ENCODE data around the gene FAM163B. TPM values are rescaled to one million over a fixed set of nuclear protein-coding genes. Genes with fewer than 3 reads are reported as not detected.

The FAM163B gene
- polyA plus RNA-seq, 1 donor (not counting 4 experiments of a cell fraction or from before 2014, with no cell fraction given), result not detected

GRCh38 chr9:133591116-133591910 is 17.9 kb downstream of the FAM163B start:
- Histone ChIP-seq H3K4me2 (ENCODE audit: control insufficient read depth, extremely low read depth, insufficient read depth, low read depth, low read length) (no peak overlapping the region), H3K4me1 (ENCODE audit: control insufficient read depth, extremely low read depth, insufficient read depth, low read length) (no peaks in the 10 kb centered on the region), H4K20me1 (ENCODE audit: control insufficient read depth, extremely low read depth, insufficient read depth, low read length) (no peaks in the 10 kb centered on the region), H3K36me3 (ENCODE audit: control insufficient read depth in 2 of 2, extremely low read depth in 1 of 2, insufficient read depth in 2 of 2, low read length in 2 of 2) (no peaks in the 10 kb centered on the region), H3K27ac (ENCODE audit: control insufficient read depth, insufficient read depth, low read length) (no peak overlapping the region), H3K27me3 (ENCODE audit: control insufficient read depth, extremely low read depth, insufficient read depth, low read length) (peaks cover 5% of the 10 kb centered on the region), H3K4me3 (ENCODE audit: control insufficient read depth in 2 of 3, extremely low read depth in 1 of 3, insufficient read depth in 2 of 3, low read depth in 1 of 3, low read length in 3 of 3) (no peak overlapping the region), H2AFZ (ENCODE audit: control insufficient read depth, low read length) (no peak overlapping the region), H3K9me1 (ENCODE audit: control insufficient read depth, extremely low read depth, insufficient read depth, low read length) (no peaks in the 10 kb centered on the region), H3K9me3 (ENCODE audit: control insufficient read depth, low read depth, low read length) (peaks cover 4% of the 10 kb centered on the region), H3K9ac (ENCODE audit: control insufficient read depth, extremely low read depth, insufficient read depth, low read length) (no peak overlapping the region), H3K79me2 (ENCODE audit: control insufficient read depth, insufficient read depth, low read length) (no peaks in the 10 kb centered on the region)
- FAIRE-seq (no peak), DNase-seq (ENCODE audit: low read depth, low spot score) (no peak)
- TF ChIP-seq CTCF (optimal IDR thresholded peaks at IDR 0.05 in 1 of 3, IDR thresholded peaks at IDR 0.05 in 1 of 3, conservative IDR thresholded peaks at IDR 0.05 in 1 of 3; ENCODE audit: extremely low read depth in 1 of 3, insufficient read depth in 2 of 3, low read length in 3 of 3) (no peak), EZH2 (IDR thresholded peaks at IDR 0.05; ENCODE audit: low read length) (no peak)
- dilution Hi-C loops (cut with MboI; ENCODE audit: extremely low pct_ligation_motif_present, low sequenced_read_pairs), result no loop called here

- H4K20me1 ChIP-seq (ENCODE audit: control insufficient read depth, extremely low read depth, insufficient read depth, low read length), result no peaks in the 10 kb centered on the region
- FAIRE-seq, result no peak
These were observed 18.8 kb downstream of the FAM163B start for GRCh38 chr9:133590231-133590855.

More at GRCh38 chr9:133590231-133590855, 18.8 kb downstream of the FAM163B start:
- Histone ChIP-seq H3K27me3 (ENCODE audit: control insufficient read depth, extremely low read depth, insufficient read depth, low read length) (peaks cover 15% of the 10 kb centered on the region), H3K4me2 (ENCODE audit: control insufficient read depth, extremely low read depth, insufficient read depth, low read depth, low read length) (no peak overlapping the region), H3K9me1 (ENCODE audit: control insufficient read depth, extremely low read depth, insufficient read depth, low read length) (no peaks in the 10 kb centered on the region), H3K4me1 (ENCODE audit: control insufficient read depth, extremely low read depth, insufficient read depth, low read length) (no peaks in the 10 kb centered on the region), H3K9me3 (ENCODE audit: control insufficient read depth, low read depth, low read length) (peaks cover 4% of the 10 kb centered on the region), H3K4me3 (ENCODE audit: control insufficient read depth in 2 of 3, extremely low read depth in 1 of 3, insufficient read depth in 2 of 3, low read depth in 1 of 3, low read length in 3 of 3) (no peak overlapping the region), H3K9ac (ENCODE audit: control insufficient read depth, extremely low read depth, insufficient read depth, low read length) (no peak overlapping the region), H2AFZ (ENCODE audit: control insufficient read depth, low read length) (no peak overlapping the region), H3K79me2 (ENCODE audit: control insufficient read depth, insufficient read depth, low read length) (no peaks in the 10 kb centered on the region), H3K36me3 (ENCODE audit: control insufficient read depth in 2 of 2, extremely low read depth in 1 of 2, insufficient read depth in 2 of 2, low read length in 2 of 2) (no peaks in the 10 kb centered on the region), H3K27ac (ENCODE audit: control insufficient read depth, insufficient read depth, low read length) (no peak overlapping the region)
- no peak for TF ChIP-seq EZH2 (IDR thresholded peaks at IDR 0.05; ENCODE audit: low read length)
- TF ChIP-seq CTCF (optimal IDR thresholded peaks at IDR 0.05 in 1 of 3, IDR thresholded peaks at IDR 0.05 in 1 of 3, conservative IDR thresholded peaks at IDR 0.05 in 1 of 3; ENCODE audit: extremely low read depth in 1 of 3, insufficient read depth in 2 of 3, low read length in 3 of 3), result no peak
- no peak for DNase-seq (ENCODE audit: low read depth, low spot score)
- dilution Hi-C loops (cut with MboI; ENCODE audit: extremely low pct_ligation_motif_present, low sequenced_read_pairs), result no loop called here

All from keratinocyte (primary cell).